Subcutaneous adipose tissue (tissue), 4 donors: ENCODE measurements around the gene KCNK2. TPM values are rescaled to one million over a fixed set of nuclear protein-coding genes. Genes with fewer than 3 reads are reported as not detected.

Experiments
- total RNA-seq, 4 donors: library from RNA; depleted of rRNA; stranded (reverse); fragments of >200 nt; gene quantifications; one replicate each; pipeline ENCODE4 v1.1.0, GENCODE V29; 2016
- TF ChIP-seq, protein P1 (sequence below): fragments of 450-650 bp; IDR thresholded peaks from one replicate; pipeline ENCODE4 v1.5.1; 2016; ENCODE audit warnings: low read depth, mild to moderate bottlenecking, control low read depth, antibody characterized with exemption, moderate library complexity

KCNK2 gene
- total RNA-seq, 4 donors from 2014 or later, result 0.33 to 2.9 (median 1.5) TPM

DNA sequence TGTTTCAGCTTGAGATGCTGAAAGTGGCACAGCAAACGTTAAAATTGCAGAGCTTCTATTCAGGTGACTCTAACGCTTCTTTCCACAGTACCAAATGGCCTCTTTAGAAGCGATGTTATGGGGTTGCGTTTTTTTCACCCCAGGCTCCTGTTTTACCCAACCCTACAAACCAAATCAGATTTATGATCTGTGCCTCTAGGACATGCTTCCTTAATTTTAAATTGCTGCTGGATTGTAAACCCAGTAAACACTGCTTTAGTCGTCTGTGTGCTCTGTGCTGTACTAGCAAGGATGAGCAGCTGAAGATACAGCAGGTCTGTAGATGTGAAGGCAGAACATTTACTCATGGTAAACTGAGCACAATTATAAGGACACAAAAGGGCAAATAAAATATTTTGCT, 13.0 kb downstream of the KCNK2 start:
- TF ChIP-seq, protein P1, sequence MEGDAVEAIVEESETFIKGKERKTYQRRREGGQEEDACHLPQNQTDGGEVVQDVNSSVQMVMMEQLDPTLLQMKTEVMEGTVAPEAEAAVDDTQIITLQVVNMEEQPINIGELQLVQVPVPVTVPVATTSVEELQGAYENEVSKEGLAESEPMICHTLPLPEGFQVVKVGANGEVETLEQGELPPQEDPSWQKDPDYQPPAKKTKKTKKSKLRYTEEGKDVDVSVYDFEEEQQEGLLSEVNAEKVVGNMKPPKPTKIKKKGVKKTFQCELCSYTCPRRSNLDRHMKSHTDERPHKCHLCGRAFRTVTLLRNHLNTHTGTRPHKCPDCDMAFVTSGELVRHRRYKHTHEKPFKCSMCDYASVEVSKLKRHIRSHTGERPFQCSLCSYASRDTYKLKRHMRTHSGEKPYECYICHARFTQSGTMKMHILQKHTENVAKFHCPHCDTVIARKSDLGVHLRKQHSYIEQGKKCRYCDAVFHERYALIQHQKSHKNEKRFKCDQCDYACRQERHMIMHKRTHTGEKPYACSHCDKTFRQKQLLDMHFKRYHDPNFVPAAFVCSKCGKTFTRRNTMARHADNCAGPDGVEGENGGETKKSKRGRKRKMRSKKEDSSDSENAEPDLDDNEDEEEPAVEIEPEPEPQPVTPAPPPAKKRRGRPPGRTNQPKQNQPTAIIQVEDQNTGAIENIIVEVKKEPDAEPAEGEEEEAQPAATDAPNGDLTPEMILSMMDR, result no peak

DNA sequence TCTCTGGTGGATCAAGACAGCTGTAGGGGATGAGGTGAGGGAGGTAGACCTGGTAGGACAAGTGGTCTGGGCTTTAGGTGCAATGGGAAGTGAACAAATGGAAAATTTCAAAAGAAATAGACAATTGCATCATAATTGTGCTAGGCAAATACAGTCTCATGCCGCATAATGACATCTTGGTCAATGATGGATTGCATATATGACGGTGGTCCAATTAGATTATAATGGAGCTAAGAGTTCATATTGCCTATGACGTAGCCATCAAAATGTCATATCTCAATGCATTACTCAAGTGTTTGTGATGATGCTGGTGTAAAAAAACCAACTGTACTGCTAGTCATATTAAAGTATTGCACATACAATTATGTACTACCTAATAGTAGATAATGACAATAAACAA, 19.0 kb downstream of the KCNK2 start:
- TF ChIP-seq, protein P1, result no peak

- TF ChIP-seq, protein P1, result no peak
Observed at GRCh38 chr1:215104283-215104682, 21.7 kb downstream of the KCNK2 start.

- TF ChIP-seq, protein P1, result no peak
Observed at GRCh38 chr1:215106067-215106466, 23.5 kb downstream of the KCNK2 start.

GRCh38 chr1:215109171-215109570, 26.6 kb downstream of the KCNK2 start:
- TF ChIP-seq, protein P1, result no peak

- TF ChIP-seq, protein P1, result no peak
Observed at GRCh38 chr1:215111916-215112315, 29.4 kb downstream of the KCNK2 start.

- TF ChIP-seq, protein P1, result no peak
Observed at GRCh38 chr1:215113776-215114153, 31.2 kb downstream of the KCNK2 start.
